Hematopoietic multipotent progenitor cell treated with erythropoietin and hydrocortisone succinate and interleukin-3 and kit ligand, for 6 days (in vitro differentiated cells): ENCODE measurements around the gene RAB4B.
"Not testable (repeated sequence)": the region's sequence is repeated elsewhere in the genome, so short reads cannot be mapped to it uniquely, and the experiment has no call there.

Experiments
- DNase-seq: peaks from one replicate; pipeline ENCODE4 v3.0.0-alpha.2; 2015

RAB4B gene

DNA sequence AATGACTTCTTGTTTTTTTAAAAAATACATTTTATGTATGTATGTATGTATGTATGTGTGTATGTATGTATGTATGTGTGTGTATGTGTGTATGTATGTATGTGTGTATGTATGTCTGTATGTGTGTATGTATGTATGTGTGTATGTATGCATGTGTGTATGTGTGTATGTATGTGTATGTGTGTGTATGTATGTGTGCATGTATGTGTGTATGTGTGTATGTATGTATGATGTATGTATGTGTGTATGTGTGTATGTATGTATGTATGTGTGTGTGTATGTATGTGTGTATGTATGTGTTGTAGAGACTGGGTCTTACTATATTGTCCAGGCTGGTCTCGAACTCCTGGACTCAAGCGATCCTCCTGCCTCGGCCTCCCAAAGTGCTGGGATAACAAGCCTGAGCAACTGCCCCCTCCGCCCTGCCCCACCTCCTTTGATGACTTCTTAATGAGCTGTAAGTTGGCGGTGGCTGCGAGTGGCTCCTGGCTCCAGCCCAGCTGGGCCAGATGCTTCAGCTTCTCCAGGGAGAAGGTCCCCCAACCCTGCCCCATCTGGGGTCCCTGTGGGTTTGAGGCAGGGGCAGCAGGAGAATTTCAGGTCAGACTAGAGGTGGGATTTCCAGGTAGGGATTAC, 47.5 kb downstream of the RAB4B start:
- DNase-seq: not testable (repeated sequence)

DNA sequence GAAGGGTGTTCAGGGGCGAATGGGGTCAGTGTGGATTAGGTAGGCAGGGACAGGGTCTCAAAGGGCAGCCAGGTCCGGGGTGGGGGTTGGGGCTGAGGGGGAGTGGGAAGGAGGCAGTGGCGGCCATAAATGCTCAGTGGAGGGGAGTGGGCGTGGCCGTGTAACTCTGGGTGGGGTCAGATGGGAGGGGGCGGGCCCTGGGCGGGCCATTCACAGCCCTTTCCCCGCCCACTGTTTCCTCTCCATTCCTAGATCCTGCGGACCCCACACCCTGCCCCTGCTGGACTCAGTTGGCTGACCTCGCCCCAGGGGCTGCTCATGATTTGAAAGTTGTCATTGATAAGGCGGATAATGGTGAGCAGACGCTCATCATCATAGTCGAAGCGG, 48.3 kb downstream of the RAB4B start:
- not testable (repeated sequence) for DNase-seq

DNA sequence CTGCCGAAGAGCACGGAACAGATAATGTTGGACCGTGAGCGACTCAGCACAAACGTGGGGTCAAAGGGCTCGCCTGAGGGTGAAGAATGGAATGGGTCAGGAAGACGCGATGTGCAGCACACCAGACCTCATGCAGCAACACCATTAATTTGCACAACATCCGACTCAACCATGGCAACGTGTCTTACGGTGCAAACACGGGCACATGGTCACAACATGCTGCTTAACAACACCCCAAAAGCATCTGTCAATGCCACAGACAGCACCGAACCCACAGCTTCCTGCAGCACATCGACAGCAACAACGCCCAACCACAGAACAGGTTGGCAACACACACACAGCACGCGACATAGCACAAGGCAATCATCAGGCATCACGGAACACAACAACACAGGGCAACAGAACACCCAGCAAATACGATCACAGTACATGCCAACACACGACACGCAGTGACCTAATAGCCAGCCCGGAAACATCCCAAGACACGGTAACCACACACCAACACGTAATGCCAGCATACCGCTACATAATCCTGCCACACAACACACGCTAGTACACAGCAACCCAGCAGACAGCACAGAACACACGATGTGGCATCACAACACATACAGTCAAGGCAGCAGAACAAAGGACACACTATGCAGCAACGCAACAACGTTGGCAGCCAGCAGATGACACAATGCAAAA, 48.8 kb downstream of the RAB4B start:
- peak; percentile 75 for DNase-seq

DNA sequence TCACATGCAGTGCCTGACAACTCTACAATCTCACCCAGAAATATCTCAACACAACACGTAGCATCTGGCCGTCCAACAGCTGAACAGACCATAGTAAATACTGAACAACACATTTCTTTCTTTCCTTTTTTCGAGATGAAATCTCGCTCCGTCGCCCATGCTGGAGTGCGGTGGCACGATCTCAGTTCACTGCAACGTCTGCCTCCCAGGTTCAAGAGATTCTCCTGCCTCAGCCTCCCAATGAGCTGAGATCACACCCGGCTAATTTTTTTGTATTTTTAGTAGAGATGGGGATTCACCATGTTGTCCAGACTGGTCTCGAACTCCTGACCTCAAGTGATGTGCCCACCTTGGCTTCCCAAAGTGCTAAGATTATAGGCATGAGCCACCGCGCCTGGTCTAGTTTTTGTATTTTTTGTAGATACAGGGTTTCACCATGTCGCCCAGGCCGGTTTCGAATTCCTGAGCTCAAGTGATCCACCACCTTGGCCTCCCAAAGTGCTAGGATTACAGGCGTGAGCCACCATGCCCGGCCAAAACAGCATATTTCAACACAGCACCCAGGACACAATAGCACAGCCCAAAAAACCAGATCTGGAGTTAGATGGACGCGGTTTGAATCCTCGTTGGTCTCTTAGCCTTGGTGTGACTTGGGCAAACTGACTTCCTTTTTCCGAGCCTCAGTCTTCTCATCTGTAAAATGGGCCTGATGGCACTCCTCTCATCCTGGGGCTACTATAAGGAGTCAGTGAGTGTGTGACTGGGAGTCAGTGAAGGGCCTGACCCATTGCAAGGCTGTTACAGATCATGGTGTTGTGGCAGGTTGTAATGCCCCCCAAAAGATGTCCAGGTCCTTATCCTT, 49.6 kb downstream of the RAB4B start:
- no peak for DNase-seq

DNA sequence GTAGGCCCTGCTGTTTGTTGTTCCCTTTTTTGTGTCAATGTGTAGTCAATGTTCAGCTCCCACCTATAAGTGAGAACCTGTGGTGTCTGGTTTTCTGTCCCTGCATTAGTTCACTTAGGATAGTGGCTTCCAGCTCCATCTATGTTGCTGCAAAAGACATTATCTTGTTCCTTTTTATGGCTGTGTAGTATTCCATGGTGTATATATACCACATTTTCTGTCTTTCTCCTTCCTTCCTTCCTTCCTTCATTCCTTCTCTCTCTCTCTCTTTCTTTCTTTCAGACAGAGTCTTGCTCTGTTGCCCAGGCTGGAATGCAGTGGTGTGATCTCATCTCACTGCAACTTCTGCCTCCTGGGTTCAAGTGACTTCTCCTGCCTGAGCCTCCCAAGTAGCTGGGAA, 51.2 kb downstream of the RAB4B start:
- DNase-seq: no peak

DNA sequence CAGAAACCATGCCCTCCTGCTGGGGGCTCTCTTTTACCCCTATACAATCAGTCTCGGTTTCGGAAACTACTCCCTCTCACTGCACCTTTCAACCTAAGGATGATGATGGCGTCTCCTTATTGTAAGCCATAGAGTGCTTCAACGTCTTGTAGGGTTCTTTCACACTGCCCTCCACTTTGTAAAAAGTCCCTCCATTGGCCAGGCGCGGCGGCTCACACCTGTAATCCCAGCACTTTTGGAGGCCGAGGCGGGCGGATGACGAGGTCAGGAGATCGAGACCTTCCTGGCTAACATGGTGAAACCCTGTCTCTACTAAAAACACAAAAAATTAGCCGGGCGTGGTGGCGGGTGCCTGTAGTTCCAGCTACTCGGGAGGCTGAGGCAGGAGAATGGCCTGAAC, 52.7 kb downstream of the RAB4B start:
- not testable (repeated sequence) for DNase-seq

DNA sequence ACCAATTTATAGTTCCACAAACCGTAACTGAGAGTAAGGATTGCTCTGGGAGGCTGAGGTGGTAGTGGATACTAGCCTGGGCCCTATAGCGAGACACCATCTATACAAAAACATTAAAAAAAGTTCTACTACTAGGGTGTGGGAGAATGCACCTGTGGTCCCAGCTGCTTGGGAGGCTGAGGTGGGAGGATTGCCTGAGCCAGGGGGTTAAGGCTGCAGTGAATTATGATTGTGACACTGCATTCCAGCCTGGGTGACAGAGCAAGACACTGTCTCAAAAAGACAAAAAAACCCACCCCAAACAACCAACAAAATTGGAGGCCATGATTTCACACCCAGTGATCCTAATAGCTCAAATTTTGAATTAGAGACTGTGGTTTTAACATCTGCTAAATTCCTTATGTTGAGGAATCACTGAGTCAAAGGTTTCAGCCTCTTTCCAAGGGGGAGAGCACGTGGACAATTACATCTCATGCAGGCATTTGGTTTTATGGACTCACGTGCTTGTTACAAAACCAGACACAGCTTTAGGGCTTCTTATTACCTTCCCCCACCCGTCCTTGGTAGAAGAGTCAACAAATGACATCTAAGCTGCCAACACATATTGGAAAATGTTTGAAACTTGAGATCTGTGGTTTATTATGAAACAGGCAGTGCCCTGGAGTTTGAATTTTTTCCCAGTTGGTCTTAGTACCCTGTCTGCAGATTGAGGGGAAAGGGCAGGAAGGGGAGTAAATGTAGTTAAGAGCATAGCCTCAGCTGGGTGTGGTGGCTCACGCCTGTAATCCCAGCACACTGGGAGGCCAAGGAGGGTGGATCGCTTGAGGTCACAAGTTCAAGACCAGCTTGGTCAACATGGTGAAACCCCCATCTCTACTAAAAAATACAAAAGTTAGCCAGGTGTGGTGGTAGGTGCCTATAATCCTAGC, 53.7 kb downstream of the RAB4B start:
- peak; percentile 48 for DNase-seq

DNA sequence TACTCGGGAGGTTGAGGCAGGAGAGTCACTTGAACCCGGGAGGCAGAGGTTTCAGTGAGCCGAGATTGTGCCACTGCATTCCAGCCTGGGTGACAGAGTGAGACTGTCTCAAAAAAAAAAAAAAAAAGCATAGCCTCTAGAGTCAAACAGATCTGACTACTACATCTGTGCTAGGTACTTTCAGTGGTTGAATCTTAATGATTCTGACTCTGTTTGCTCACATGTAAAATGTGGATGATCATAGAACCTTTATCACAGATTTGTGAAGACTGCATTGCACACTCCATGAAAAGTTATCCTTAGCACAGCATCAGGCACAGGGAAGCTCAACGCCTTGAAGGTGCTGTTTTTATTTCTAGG, 54.4 kb downstream of the RAB4B start:
- not testable (repeated sequence) for DNase-seq

DNA sequence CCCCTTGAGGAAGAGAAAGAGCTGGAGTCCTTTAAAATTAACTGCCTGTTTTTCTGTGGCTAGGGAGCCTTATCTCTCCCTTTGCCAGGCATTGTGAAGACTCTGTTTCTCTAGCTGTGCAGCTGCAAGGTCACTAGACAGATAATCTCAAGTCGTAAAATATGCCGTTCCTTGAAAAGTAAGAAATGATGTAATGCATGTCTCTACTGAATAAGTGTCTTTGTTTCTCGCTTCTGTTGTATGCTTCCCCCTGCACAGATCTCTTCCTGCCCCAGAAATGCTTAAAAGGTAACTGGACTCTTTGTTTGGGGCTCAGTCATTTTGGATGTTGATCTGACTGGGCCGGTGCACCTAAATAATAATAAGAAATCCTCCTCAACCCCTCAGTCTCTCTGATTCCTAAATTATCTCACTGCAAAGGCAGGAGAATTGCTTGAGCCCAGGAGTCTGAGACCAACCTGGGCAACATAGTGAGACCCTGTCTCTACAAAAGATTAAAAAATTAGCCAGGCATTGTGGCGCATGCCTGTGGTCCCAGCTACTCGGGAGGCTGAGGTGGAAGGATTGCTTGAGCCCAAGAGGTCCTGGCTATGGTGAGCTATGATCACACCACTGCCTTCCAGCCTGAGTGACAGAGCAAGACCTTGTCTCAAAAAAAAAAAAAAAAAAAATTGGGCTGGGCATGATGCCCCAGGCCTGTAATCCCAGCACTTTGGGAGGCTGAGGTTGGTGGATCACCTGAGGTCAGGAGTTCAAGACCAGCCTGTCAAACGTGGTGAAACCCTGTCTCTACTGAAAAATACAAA, 55.9 kb downstream of the RAB4B start:
- DNase-seq: peak; percentile 79

DNA sequence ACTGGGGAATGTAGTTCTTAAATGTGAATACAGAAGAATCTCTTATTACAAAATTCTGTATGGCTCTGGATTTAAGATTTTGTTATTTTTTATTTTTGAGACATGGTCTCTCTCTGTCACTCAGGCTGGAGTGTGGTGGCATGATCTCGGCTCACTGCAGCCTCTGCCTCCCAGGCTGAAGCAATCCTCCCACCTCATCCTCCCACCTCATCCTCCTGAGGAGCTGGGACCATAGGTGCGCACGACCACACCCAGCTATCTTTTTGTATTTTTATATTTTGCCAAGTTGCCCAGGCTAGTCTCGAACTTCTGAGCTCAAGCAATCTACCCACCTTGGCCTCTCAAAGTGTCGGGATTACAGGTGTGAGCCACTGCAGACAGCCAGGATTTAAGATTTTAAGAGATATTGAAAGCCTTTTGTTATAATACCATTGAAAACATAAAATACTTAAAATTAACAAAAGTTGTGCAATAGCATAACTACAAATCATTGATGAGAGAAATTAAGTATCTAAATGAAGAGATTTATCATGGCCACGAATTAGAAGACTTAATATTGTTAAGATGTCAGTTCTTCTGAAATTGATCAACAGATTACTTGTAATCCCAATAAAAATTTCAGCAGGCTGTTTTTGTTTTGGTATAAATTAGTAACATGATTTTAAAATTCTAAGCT, 58.8 kb downstream of the RAB4B start:
- no peak for DNase-seq

DNA sequence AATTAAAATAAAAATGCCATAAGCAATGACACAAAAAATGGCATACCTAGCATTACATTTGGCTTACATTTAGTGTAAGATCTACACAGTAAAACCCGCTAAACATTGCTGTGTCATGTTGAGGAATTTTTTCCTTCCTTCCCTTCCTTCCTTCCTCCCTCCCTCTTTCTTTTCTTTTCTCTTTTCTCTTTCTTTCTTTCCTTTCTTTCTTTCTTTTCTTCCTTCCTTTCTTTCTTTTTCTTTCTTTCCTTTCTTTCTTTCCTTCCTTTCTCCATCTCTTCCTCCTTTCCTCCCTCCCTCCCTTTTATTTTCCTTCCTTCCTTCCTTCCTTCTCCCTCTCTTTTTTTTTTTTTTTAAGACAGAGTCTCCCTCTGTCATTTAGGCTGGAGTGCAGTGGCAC, 60.4 kb downstream of the RAB4B start:
- DNase-seq: not testable (repeated sequence)

DNA sequence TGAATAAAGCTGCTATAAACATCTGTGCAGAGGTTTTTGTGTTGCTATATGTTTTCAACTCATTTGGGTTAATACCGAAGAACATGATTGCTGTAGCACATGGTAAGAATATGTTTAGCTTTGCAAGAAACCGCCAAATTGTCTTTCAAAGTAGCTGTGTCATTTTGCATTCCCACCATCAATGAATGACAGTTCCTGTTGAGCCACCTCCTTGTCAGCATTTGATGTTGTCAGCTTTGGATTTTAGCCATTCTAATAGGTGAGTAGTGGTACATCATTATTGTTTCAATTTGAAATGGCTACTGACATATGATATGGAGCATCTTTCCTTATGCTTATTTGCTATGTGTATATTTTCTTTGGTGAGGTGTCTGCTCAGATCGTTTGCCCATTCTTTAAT, 64.0 kb downstream of the RAB4B start:
- not testable (repeated sequence) for DNase-seq

DNA sequence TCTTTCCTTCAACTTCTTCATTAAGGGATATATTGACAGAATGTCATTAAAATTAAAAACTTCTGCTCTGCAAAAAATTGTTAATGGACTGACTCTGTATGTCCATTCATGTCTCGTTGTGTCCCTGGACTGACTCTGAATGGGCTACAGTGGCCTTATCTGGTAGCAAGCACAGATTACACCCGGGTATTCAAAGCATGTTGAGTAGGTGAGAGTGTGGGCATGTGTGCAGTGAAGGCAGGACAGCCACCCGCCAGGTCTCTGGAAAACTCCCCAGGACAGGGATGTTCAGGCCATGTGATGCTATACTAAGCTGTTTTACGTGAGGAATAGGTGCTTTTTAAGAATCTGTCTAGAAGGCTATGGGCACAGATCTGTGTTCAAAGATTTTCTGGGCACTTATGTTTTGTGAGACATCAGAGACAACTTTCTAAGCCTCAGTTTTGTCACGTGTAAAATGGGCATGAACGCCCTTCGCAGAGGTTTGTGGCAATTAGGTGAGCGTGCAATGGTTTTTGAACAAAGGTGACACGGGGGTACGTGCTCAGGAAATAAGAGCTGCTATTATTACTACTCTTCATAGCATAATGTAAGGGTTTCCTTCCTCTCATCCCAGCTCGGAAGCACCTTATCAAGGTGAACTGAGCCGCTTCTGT, 65.1 kb downstream of the RAB4B start:
- not testable (repeated sequence) for DNase-seq

DNA sequence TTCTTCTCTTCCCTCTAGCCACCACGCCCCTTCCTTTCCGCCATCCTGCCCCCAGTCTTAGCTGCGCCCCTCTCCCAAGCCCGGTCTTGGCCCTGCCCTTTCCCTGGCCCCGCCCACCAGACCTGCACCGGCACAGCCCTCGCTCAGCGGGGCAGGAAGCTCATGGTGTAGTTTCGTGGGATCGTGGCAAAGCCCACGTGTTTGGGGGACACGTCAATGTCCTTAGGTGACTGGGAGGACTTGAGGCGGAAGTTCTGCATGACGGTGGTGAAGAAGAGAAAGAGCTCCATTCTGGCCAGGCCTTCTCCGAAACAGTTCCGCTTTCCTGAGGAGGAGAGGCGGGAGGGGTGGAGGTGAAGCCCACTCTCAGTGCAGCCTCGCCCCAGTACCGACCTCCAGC, 65.6 kb downstream of the RAB4B start:
- DNase-seq: peak; percentile 51
